ENCODE results near the gene RPS21. TPM values are rescaled to one million over a fixed set of nuclear protein-coding genes. Genes with fewer than 3 reads are reported as not detected.
"Not testable (repeated sequence)": the region's sequence is repeated elsewhere in the genome, so short reads cannot be mapped to it uniquely, and the experiment has no call there.

Gene RPS21
- total RNA-seq, 1 donor from 2014 or later, result 1,629 TPM

DNA sequence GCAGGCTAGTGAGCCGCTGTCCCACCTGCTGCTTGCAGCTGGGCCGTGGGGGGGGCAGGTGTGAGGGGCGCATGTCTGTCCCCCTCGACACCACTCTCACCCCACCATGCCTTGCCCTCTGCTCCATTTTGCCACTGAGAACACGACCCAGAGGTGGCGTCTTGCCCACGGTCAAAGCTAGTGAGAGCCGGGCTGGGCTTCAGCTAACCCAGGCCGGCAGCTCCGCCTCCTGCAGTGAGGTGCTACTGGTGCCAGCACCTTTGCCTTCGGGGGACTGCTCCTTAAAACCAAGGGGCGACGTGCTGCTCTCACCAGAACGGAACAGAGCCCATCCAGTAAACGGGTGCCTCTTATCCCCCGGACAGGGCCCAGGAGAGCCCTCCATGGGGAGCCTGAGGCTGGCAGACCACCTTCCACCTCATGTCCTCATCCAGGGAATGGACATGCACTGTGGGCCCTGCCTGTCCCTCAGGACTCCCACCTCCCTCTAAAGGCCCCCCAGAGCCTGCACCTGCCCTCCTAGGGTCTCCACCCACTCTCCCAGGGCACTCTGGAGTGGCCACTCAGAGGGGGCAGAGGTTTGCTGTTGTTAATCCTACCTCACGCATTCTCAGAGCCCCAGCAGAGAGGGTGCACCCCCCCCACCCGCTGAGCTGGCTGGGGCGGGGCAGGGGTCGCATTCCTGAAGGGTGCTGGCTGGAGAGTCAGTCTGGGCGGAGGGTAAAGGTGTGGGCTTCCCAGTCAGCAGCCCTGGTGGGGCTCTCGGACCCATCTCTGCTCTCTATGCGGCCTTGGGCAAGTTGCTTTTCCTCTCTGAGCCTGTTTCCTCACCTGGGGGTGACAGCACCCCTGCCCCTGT, 37.6 kb downstream of the RPS21 start:
- H3K36me3 ChIP-seq, result no peaks in the 10 kb centered on the region

DNA sequence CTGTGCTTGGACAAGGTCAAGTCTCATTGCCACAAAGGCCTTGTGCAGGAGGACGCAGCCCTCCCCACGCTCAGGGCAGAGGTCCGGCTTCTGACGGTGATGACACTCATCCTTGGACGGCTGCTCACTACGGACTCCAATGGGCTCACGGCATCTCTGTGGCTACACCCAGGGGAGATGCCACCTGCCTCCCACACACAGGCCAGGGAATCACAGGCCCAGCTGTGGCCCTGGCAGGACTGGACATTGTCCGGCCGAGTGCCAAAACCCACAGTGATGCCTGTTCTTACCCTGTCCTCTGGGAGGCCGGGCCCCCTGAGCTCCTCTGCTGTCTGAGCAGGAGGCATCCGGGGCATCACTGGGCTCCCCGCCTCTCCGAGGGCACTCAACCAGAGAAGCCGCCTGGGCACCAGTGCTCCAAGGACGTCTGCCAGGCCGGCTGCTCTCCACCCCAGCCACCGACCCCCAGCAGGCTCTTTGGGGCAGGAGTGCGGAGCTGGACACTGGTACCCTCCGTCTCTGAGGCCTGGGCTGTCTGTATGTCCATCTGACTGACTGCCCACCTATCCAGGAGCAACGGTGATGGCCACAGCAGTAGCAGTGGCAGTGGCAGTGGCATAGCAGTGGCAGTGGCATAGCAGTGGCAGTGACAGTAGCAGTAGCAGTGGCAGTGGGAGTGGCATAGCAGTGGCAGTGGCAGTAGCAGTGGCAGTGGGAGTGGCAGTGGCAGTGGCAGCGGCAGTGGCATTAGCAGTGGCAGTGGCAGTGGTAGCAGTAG, 38.6 kb downstream of the RPS21 start:
- Histone ChIP-seq H3K9ac (no peak overlapping the region), H3K27ac (no peak overlapping the region), H3K4me2 (no peak overlapping the region), H3K27me3 (no peaks in the 10 kb centered on the region), H3K79me2 (ENCODE audit: low read depth) (no peaks in the 10 kb centered on the region), H3K4me1 (peaks cover 14% of the 10 kb centered on the region), H3F3A (ENCODE audit: low read depth) (peaks cover 10% of the 10 kb centered on the region), H4K20me1 (ENCODE audit: low read depth) (no peaks in the 10 kb centered on the region), H3K36me3 (no peaks in the 10 kb centered on the region), H2AFZ (replicated peaks) (no peak overlapping the region), H3K9me3 (ENCODE audit: low read depth) (no peaks in the 10 kb centered on the region), H3K4me3 (no peak overlapping the region)
- DNase-seq (ENCODE audit: low spot score), result no peak
- TF ChIP-seq EZH2 (IDR thresholded peaks at IDR 0.05), result no peak
- TF ChIP-seq, protein P1, sequence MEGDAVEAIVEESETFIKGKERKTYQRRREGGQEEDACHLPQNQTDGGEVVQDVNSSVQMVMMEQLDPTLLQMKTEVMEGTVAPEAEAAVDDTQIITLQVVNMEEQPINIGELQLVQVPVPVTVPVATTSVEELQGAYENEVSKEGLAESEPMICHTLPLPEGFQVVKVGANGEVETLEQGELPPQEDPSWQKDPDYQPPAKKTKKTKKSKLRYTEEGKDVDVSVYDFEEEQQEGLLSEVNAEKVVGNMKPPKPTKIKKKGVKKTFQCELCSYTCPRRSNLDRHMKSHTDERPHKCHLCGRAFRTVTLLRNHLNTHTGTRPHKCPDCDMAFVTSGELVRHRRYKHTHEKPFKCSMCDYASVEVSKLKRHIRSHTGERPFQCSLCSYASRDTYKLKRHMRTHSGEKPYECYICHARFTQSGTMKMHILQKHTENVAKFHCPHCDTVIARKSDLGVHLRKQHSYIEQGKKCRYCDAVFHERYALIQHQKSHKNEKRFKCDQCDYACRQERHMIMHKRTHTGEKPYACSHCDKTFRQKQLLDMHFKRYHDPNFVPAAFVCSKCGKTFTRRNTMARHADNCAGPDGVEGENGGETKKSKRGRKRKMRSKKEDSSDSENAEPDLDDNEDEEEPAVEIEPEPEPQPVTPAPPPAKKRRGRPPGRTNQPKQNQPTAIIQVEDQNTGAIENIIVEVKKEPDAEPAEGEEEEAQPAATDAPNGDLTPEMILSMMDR (IDR thresholded peaks at IDR 0.05), result no peak
- TF ChIP-seq EZH2phosphoT487 (IDR thresholded peaks at IDR 0.05), result no peak
- peaks cover 11% of the 10 kb centered on the region for H3K4me1 Mint-ChIP-seq
- H3K9me3 Mint-ChIP-seq, result no peaks in the 10 kb centered on the region
- H3K27ac Mint-ChIP-seq, result no peak overlapping the region
- peaks cover 14% of the 10 kb centered on the region for H3K27me3 Mint-ChIP-seq (ENCODE audit: insufficient read depth, low read depth)
- H3K36me3 Mint-ChIP-seq, result no peaks in the 10 kb centered on the region
- no peak overlapping the region for H3K4me3 Mint-ChIP-seq

More for the DNA sequence above, 37.6 kb downstream of the RPS21 start:
- Histone ChIP-seq H3K4me3 (no peak overlapping the region), H3F3A (ENCODE audit: low read depth) (peaks cover 10% of the 10 kb centered on the region), H3K9ac (no peak overlapping the region), H3K4me1 (peaks cover 14% of the 10 kb centered on the region), H3K9me3 (ENCODE audit: low read depth) (no peaks in the 10 kb centered on the region), H2AFZ (replicated peaks) (no peak overlapping the region), H4K20me1 (ENCODE audit: low read depth) (no peaks in the 10 kb centered on the region), H3K27ac (no peak overlapping the region), H3K27me3 (no peaks in the 10 kb centered on the region), H3K79me2 (ENCODE audit: low read depth) (no peaks in the 10 kb centered on the region), H3K4me2 (no peak overlapping the region)
- peaks cover 16% of the 10 kb centered on the region for H3K27me3 Mint-ChIP-seq (ENCODE audit: insufficient read depth, low read depth)
- H3K4me1 Mint-ChIP-seq, result peaks cover 11% of the 10 kb centered on the region
- H3K9me3 Mint-ChIP-seq, result no peaks in the 10 kb centered on the region
- no peaks in the 10 kb centered on the region for H3K36me3 Mint-ChIP-seq
- no peak for DNase-seq (ENCODE audit: low spot score)
- TF ChIP-seq, protein P1 (IDR thresholded peaks at IDR 0.05), result no peak
- TF ChIP-seq EZH2 (IDR thresholded peaks at IDR 0.05) (no peak), EZH2phosphoT487 (IDR thresholded peaks at IDR 0.05) (no peak)
- H3K27ac Mint-ChIP-seq, result no peak overlapping the region
- H3K4me3 Mint-ChIP-seq, result no peak overlapping the region

DNA sequence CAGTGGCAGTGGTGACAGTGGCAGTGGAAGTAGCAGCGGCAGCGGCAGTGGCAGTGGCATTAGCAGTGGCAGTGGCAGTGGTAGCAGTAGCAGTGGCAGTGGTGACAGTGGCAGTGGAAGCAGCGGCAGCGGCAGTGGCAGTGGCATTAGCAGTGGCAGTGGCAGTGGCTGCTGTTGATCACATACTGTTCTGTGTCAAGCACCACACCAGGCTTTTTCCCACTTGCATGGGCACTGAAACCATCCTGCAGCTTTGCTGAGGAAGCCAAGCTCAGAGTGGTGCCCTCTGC, 39.1 kb downstream of the RPS21 start:
- H3K4me1 Mint-ChIP-seq, result peaks cover 12% of the 10 kb centered on the region
- not testable (repeated sequence) for H3K27ac ChIP-seq; H3K9me3 ChIP-seq (ENCODE audit: low read depth); H3K79me2 ChIP-seq (ENCODE audit: low read depth); DNase-seq (ENCODE audit: low spot score); H2AFZ ChIP-seq (replicated peaks); H3K27me3 ChIP-seq; H4K20me1 ChIP-seq (ENCODE audit: low read depth); H3K4me2 ChIP-seq; H3K4me3 ChIP-seq; H3K36me3 Mint-ChIP-seq; H3K27ac Mint-ChIP-seq; H3K36me3 ChIP-seq; H3K9ac ChIP-seq; H3F3A ChIP-seq (ENCODE audit: low read depth); H3K4me3 Mint-ChIP-seq; H3K9me3 Mint-ChIP-seq
- H3K4me1 ChIP-seq, result peaks cover 14% of the 10 kb centered on the region
- H3K27me3 Mint-ChIP-seq (ENCODE audit: insufficient read depth, low read depth), result peaks cover 16% of the 10 kb centered on the region
